HEK293T (cell line): ENCODE results near the gene ZDHHC1.
"Not testable (repeated sequence)": the region's sequence is repeated elsewhere in the genome, so short reads cannot be mapped to it uniquely, and the experiment has no call there.

Experiments
- CTCF ChIA-PET: fragments of 350-600 bp; formaldehyde crosslinking; extraction: SDS; loops from one replicate; lab custom pipeline; 2021; ENCODE audit warnings: antibody characterized with exemption, inconsistent platforms; lab: Yijun Ruan, JAX
- POLR2A ChIA-PET: fragments of 350-600 bp; formaldehyde crosslinking; extraction: SDS; loops from one replicate; lab custom pipeline; 2020; ENCODE audit warnings: antibody characterized with exemption, inconsistent platforms; lab: Yijun Ruan, JAX
- DNase-seq: peaks from one replicate; pipeline ENCODE4 v3.0.0; 2012; ENCODE audit warnings: mixed read lengths; ENCODE audit errors: extremely low spot score
- ARNT ChIP-seq: fragments of 450-650 bp; IDR thresholded peaks from 2 replicates; pipeline ENCODE4 v1.6.1; 2017; ENCODE audit warnings: mild to moderate bottlenecking
- BHLHE40 ChIP-seq: fragments of 450-650 bp; IDR thresholded peaks from 2 replicates; pipeline ENCODE4 v1.6.1; 2016; ENCODE audit warnings: mild to moderate bottlenecking, moderate library complexity, borderline replicate concordance
- CTBP1 ChIP-seq: fragments of 450-650 bp; IDR thresholded peaks from 2 replicates; pipeline ENCODE4 v1.6.1; 2016; ENCODE audit warnings: borderline replicate concordance
- ELF4 ChIP-seq: fragments of 450-650 bp; IDR thresholded peaks from 2 replicates; pipeline ENCODE4 v1.6.1; 2017; ENCODE audit warnings: antibody characterized with exemption
- FOXA1 ChIP-seq: fragments of 450-650 bp; IDR thresholded peaks from 2 replicates; pipeline ENCODE4 v1.6.1; 2016; ENCODE audit warnings: mild to moderate bottlenecking
- FOXK2 ChIP-seq: fragments of 450-650 bp; IDR thresholded peaks from 2 replicates; pipeline ENCODE4 v1.6.1; 2016; ENCODE audit warnings: mild to moderate bottlenecking
- FOXM1 ChIP-seq: fragments of 450-650 bp; IDR thresholded peaks from 2 replicates; pipeline ENCODE4 v1.6.1; 2017; ENCODE audit warnings: mild to moderate bottlenecking, borderline replicate concordance
- HDGF ChIP-seq: fragments of 450-650 bp; IDR thresholded peaks from 2 replicates; pipeline ENCODE4 v1.6.1; 2017; ENCODE audit warnings: antibody characterized with exemption, borderline replicate concordance
- L3MBTL2 ChIP-seq: fragments of 450-650 bp; conservative IDR thresholded peaks from 2 replicates; pipeline ENCODE4 v1.6.1; 2016; ENCODE audit warnings: mild to moderate bottlenecking
- LEF1 ChIP-seq: fragments of 450-650 bp; IDR thresholded peaks from 2 replicates; pipeline ENCODE4 v1.6.1; 2017; ENCODE audit warnings: mild to moderate bottlenecking, borderline replicate concordance
- NFRKB ChIP-seq: fragments of 450-650 bp; IDR thresholded peaks from 2 replicates; pipeline ENCODE4 v1.6.1; 2016; ENCODE audit warnings: mild to moderate bottlenecking, moderate library complexity
- SP1 ChIP-seq: fragments of 450-650 bp; IDR thresholded peaks from 2 replicates; pipeline ENCODE4 v1.6.1; 2017
- SUZ12 ChIP-seq: fragments of 450-650 bp; IDR thresholded peaks from 2 replicates; pipeline ENCODE4 v1.6.1; 2016; ENCODE audit warnings: mild to moderate bottlenecking
- TARDBP ChIP-seq: fragments of 450-650 bp; IDR thresholded peaks from 2 replicates; pipeline ENCODE4 v1.6.1; 2016
- ZNF384 ChIP-seq: fragments of 450-650 bp; IDR thresholded peaks from 2 replicates; pipeline ENCODE4 v1.6.1; 2016
- TF ChIP-seq, protein P1 (sequence below): fragments of 450-650 bp; IDR thresholded peaks from 2 replicates; pipeline ENCODE4 v1.6.1; 2016

The ZDHHC1 gene

DNA sequence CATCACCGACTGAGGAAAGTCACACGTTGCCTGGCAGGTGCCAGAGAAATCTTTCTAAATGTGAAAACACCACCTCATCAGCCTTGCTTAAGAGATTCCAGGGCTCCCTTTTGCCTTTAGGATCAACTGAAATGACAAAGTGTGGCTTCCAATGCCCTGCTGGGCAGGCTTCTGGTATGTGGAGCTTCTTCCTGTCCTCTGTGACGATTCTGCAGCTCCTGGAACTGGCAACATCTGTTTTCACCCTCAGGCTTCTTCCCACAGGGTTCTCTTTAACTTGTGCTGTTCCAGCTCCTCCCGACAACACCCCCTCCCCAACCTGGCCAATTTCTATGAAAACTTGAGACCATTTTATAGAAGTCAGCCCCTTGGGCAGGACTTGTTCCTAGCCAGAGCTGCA, 4.8 kb upstream of the ZDHHC1 start:
- ChIA-PET CTCF (interaction anchor here (0.6 kb wide), 1 partner anchor 111 kb away, joined by 3 read pairs; no protein-coding TSS in a partner anchor), POLR2A (no interaction called here)
- DNase-seq = no peak
- TF ChIP-seq LEF1 (no peak), L3MBTL2 (no peak), SP1 (no peak), FOXM1 (no peak), FOXA1 (no peak), BHLHE40 (no peak), NFRKB (no peak), ZNF384 (no peak), ELF4 (no peak)
- TF ChIP-seq, protein P1, sequence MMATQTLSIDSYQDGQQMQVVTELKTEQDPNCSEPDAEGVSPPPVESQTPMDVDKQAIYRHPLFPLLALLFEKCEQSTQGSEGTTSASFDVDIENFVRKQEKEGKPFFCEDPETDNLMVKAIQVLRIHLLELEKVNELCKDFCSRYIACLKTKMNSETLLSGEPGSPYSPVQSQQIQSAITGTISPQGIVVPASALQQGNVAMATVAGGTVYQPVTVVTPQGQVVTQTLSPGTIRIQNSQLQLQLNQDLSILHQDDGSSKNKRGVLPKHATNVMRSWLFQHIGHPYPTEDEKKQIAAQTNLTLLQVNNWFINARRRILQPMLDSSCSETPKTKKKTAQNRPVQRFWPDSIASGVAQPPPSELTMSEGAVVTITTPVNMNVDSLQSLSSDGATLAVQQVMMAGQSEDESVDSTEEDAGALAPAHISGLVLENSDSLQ = no peak

DNA sequence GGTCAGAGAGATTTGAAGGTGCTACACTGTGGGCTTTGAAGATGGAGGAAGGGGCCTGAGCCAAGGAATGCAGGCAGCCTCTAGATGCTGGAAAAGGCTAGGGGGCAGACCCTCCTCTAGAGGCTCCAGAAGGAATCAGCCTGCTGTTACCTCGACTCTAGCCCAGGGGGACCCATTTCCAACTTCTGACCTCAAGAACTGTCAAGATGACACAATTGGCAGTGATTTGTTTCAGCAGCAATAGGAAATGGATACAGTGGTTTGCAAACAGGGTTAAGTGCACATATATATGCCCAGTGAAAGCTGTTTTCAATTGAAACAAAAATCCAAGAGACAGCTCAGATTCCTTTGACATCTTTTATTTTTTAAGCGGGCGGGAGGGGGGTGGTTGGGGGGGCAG, 3.7 kb upstream of the ZDHHC1 start:
- TF ChIP-seq LEF1 (no peak), L3MBTL2 (no peak), ELF4 (no peak)
- CTCF ChIA-PET = no interaction called here
- POLR2A ChIA-PET = no interaction called here
- no peak for DNase-seq

DNA sequence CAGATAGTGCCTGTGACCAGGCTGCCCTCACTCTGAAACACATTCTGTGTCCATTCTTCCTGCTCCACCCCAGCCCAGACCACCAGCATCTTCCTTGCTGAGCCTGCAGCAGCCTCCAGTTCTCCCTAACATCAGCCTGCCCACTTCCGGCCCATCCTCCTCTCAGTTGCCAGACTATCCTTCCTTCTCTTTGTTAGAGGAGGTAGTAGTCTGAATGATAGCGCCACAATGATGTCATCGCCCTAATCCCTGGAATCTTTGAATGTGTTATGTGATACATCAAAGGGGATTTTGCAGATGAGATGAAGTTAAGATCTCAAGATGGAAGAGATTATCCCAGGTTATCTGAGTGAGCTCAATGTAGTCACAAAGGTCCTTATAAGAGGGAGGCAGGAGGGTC, 3.2 kb upstream of the ZDHHC1 start:
- DNase-seq = no peak
- ChIA-PET CTCF (no interaction called here), POLR2A (no interaction called here)
- no peak for TF ChIP-seq LEF1
- TF ChIP-seq FOXM1 = no peak
- no peak for TF ChIP-seq SP1
- TF ChIP-seq FOXK2 = no peak
- no peak for TF ChIP-seq SUZ12
- no peak for TF ChIP-seq ARNT
- TF ChIP-seq, protein P1 = no peak
- TF ChIP-seq L3MBTL2 = no peak
- TF ChIP-seq TARDBP = no peak
- TF ChIP-seq CTBP1 = no peak
- TF ChIP-seq BHLHE40 = no peak
- TF ChIP-seq NFRKB = no peak
- TF ChIP-seq ELF4 = no peak
- TF ChIP-seq HDGF = no peak
- no peak for TF ChIP-seq FOXA1
- TF ChIP-seq ZNF384 = no peak

DNA sequence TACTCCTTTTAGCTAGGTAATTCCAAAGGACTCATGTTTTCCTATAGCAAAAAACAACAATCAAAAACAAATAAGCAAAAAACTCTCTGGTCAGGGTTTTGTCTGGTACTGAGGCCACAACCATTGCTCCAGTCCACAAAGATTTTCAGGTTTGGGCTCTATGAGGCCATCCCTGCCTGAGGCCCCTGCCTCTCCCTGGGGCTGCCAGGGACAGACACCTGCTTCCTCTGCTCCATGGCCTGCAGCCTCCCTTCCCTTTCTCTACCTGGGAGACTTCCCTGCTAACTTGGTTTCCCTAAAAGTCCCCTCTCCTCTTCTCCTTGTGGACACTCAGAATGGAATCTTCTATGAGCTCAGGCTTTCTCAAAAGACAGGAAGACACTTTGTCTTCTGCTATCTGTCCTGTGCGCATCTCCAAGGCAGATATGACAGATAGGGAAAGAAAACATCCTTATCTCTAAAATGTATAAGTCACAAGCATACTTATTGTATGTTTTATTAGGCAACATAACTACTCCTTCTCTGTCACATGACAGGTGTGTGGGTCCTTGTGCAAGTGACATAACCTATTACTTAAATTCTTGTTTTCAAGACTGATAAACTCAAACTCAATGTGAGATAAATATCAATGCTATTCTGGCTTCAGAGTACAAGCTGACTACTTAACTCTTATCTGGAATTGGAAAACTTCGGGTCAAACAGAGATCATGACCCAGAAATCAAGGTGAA, 1.2 kb upstream of the ZDHHC1 start:
- ChIA-PET POLR2A (interaction anchor here (1.5 kb wide), 1 partner anchor 91 kb away, joined by 3 read pairs; the partner anchor contains the start of genes KCTD19 and LRRC36), CTCF (interaction anchor here (0.6 to 3.4 kb wide), 7 partner anchors 10 to 828 kb away, joined by 3 to 25 read pairs (median 4); partner anchors contain the start of genes CES3 and PLA2G15)
- TF ChIP-seq HDGF (no peak), LEF1 (no peak), SUZ12 (no peak), SP1 (no peak), FOXK2 (no peak), TARDBP (no peak), FOXA1 (no peak), ELF4 (no peak), NFRKB (no peak), BHLHE40 (no peak), ARNT (no peak), ZNF384 (no peak), FOXM1 (no peak), L3MBTL2 (no peak), CTBP1 (no peak)
- TF ChIP-seq, protein P1 = no peak

DNA sequence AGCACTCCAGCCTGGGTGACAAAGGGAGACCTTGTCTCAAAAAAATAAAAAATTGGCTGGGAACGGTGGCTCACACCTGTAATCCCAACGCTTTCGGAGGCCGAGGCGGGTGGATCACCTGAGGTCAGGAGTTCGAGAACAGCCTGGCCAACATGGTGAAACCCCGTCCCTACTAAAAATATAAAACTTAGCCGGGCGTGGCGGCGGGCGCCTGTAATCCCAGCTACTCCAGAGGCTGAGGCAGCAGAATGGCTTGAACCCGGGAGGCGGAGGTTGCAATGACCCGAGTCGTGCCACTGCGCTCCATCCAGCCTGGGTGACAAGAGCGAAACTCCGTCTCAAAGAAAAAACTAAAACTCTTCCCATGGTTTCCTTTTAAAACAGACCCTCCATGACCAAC, 856 bp downstream of the ZDHHC1 start:
- not testable (repeated sequence) for DNase-seq
- CTCF ChIA-PET = interaction anchor here (1.3 kb wide), 1 partner anchor 50 kb away, joined by 3 read pairs; no protein-coding TSS in a partner anchor
- POLR2A ChIA-PET = interaction anchor here (0.6 to 1.1 kb wide), 2 partner anchors 13 to 66 kb away, joined by 3 to 4 read pairs; partner anchors contain the start of gene ATP6V0D1

More for the DNA sequence above, 1.2 kb upstream of the ZDHHC1 start:
- DNase-seq = no peak
